RPMI7951 (cell line): ENCODE results near the gene SCAP. TPM values are rescaled to one million over a fixed set of nuclear protein-coding genes. Genes with fewer than 3 reads are reported as not detected.

ENCODE experiments used
- DNase-seq: peaks from one replicate; pipeline ENCODE4 v3.0.0-alpha.2; 2012; ENCODE audit warnings: low read depth
- total RNA-seq: library from RNA; depleted of rRNA; stranded (reverse); fragments of >200 nt; shearing (Covaris generic); gene quantifications from 2 replicates; pipeline ENCODE4 v1.2.3, GENCODE V29; 2014

SCAP gene
- total RNA-seq, 1 experiment from 2014 or later, result 37.4 TPM

- DNase-seq, result no peak
Observed at GRCh38 chr3:47414666-47415587, 60.8 kb downstream of the SCAP start.

GRCh38 chr3:47414161-47414564 lies 61.6 kb downstream of the SCAP start:
- DNase-seq, result no peak

GRCh38 chr3:47413751-47414150 lies 62.0 kb downstream of the SCAP start:
- no peak for DNase-seq

- no peak for DNase-seq
Observed at GRCh38 chr3:47412842-47413520, 62.8 kb downstream of the SCAP start.

DNA sequence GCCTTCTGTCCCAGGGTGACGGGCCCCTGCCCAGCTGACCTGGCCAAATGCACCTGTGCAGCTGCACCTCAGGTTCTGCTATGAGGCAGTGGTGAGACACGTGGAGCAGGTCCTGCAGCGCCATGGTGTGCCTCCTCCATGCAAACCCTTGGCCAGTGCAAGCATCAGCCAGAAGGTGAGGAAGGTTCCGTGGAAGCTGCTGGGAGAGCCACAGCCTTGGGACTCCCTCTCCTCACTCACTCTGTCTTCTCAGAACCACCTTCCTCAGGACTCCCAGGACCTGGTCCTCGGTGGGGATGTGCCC lies 63.3 kb downstream of the SCAP start:
- no peak for DNase-seq

DNA sequence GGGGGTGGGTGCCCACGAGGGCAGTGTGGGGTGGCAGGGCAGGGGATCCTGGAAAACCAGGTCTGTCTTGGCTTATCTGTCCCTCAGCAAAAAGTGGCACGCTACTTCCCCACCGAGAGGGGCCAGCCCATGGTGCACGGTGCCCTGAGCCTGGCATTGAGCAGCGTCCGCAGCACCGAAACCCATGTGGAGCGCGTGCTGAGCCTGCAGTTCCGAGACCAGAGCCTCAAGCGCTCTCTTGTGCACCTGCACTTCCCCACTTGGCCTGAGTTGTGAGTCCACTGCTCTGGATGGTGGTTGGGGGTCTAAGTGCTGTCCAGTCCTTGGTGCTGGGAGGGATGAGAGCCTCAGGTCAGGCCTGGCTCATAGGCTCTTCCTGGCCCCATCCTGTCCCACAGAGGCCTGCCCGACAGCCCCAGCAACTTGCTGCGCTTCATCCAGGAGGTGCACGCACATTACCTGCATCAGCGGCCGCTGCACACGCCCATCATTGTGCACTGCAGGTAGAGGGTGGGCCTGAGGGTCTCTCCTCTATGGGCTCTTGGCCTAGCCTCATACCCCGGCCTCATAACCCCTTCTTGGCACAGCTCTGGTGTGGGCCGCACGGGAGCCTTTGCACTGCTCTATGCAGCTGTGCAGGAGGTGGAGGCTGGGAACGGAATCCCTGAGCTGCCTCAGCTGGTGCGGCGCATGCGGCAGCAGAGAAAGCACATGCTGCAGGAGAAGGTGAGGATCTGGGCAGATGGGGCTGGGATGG lies 63.9 kb downstream of the SCAP start:
- DNase-seq, result no peak

DNA sequence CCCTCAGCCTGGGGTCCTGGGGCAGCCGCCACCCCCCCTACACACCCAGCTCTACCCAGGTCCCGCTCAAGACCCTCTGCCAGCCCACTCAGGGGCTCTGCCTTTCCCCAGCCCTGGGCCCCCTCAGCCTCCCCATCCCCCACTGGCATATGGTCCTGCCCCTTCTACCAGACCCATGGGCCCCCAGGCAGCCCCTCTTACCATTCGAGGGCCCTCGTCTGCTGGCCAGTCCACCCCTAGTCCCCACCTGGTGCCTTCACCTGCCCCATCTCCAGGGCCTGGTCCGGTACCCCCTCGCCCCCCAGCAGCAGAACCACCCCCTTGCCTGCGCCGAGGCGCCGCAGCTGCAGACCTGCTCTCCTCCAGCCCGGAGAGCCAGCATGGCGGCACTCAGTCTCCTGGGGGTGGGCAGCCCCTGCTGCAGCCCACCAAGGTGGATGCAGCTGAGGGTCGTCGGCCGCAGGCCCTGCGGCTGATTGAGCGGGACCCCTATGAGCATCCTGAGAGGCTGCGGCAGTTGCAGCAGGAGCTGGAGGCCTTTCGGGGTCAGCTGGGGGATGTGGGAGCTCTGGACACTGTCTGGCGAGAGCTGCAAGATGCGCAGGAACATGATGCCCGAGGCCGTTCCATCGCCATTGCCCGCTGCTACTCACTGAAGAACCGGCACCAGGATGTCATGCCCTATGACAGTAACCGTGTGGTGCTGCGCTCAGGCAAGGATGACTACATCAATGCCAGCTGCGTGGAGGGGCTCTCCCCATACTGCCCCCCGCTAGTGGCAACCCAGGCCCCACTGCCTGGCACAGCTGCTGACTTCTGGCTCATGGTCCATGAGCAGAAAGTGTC lies 64.7 kb downstream of the SCAP start:
- no peak for DNase-seq

DNA sequence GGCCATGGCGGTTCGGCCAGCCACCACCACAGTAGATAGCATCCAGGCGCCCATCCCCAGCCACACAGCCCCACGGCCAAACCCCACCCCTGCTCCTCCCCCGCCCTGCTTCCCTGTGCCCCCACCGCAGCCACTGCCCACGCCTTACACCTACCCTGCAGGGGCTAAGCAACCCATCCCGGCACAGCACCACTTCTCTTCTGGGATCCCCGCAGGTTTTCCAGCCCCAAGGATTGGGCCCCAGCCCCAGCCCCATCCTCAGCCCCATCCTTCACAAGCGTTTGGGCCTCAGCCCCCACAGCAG lies 65.4 kb downstream of the SCAP start:
- DNase-seq, result no peak

- no peak for DNase-seq
Observed at GRCh38 chr3:47409688-47410416, 65.9 kb downstream of the SCAP start.

- DNase-seq, result no peak
Observed at GRCh38 chr3:47409284-47409683, 66.5 kb downstream of the SCAP start.

GRCh38 chr3:47408839-47409229 lies 66.9 kb downstream of the SCAP start:
- DNase-seq, result no peak

DNA sequence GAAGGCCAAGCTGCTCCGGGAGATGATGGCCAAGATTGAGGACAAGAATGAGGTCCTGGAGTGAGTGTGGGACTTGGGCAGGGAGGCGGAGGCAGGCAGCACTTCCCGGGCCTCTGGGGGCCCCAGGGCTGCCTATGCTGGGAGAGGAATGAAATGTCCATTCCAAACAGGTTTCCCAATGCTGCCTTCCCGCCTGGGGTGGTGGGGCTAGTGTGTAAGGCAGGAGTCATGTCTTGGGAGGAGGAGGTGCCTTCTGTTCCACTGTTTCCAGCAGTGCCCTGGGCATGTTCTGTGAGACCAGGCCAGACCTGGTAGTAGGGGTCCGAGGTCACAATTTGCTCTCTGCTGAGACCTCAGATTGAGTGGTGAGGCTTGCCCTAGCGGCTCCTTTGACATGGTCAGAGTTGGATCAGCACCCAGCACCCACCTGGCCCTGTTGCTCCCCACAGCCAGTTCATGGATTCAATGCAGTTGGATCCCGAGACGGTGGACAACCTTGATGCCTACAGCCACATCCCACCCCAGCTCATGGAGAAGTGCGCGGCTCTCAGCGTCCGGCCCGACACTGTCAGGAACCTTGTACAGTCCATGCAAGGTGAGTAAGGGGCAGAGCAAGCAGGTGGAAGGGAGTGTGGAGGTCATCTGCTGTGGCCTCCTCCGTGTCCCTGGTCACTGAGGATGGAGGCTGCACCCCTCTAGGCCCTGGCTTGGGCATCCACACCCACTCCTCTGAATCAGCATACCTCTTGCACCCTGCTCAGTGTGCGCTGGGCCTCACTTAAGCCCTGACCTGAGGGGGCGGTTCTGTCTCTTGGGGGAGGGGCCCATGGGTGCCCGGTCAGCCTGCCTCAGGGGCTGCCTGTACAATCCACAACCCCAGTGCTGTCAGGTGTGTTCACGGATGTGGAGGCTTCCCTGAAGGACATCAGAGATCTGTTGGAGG lies 67.6 kb downstream of the SCAP start:
- DNase-seq, result no peak

- no peak for DNase-seq
Observed at GRCh38 chr3:47407237-47407636, 68.5 kb downstream of the SCAP start.

DNA sequence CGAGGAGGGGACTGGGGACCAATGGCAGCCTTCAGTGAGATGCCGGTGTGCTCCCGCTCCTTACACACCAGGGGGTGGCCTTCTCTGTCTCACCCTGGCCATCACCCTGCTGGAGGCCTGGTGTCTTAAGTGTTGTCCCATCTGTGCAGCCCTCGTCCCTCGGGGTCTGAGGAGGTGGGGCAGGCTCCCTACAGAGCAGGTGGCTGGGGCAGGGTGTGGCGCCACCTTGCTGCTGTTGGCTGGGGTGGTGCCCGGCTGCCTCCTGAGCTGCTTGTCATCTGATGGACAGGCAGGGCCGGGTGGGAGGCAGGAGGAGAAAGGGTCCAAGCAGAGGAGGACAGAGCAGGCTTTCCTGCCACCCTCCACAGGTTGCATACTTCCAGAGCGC lies 69.0 kb downstream of the SCAP start:
- DNase-seq, result no peak

GRCh38 chr3:47405820-47406761 lies 69.7 kb downstream of the SCAP start:
- no peak for DNase-seq

GRCh38 chr3:47404955-47405790 lies 70.6 kb downstream of the SCAP start:
- peak; percentile 25 for DNase-seq

GRCh38 chr3:47404431-47404876 lies 71.3 kb downstream of the SCAP start:
- DNase-seq, result no peak
